HCT116 (cell line): ENCODE measurements around the gene PLXNC1. TPM values are rescaled to one million over a fixed set of nuclear protein-coding genes. Genes with fewer than 3 reads are reported as not detected.

ENCODE experiments used
- ATAC-seq: fragments of 200-7000 bp; cut with Tn5 transposase; 2 replicates; pipeline ENCODE4 v1.9.1; 2020; ENCODE audit warnings: mild to moderate bottlenecking, moderate library complexity
- BruUV-seq: library from RNA; stranded (reverse); fragments of 400-500 nt; replicated peaks from 2 replicates; lab custom pipeline; 2021; lab: Mats Ljungman, UMichigan
- CTCF ChIA-PET: fragments of 300-600 bp; sonication (Branson Sonifier 250); formaldehyde crosslinking; loops from one replicate; lab custom pipeline; 2021; ENCODE audit warnings: antibody characterized with exemption; lab: Charles Lee
- POLR2A ChIA-PET: fragments of 300-600, 350-600 bp; sonication (Branson Sonifier 250); formaldehyde crosslinking; loops from one replicate; lab custom pipeline; 2021; ENCODE audit warnings: antibody characterized with exemption; lab: Charles Lee
- RAD21 ChIA-PET, 2 experiments: fragments of 300-600 bp; sonication (Branson Sonifier 250); formaldehyde crosslinking; loops; one replicate each; lab custom pipeline; 2023; ENCODE audit warnings: low total read pairs in 2 of 2; ENCODE audit not compliant: uncharacterized antibody in 2 of 2, unreplicated experiment in 2 of 2, low non-redundant PET in 1 of 2; lab: Charles Lee
- DNase-seq: peaks from one replicate; pipeline ENCODE4 v3.0.0-alpha.2; 2010; ENCODE audit warnings: low read depth, low spot score
- H2AFZ ChIP-seq: fragments of 200-600 bp; shearing (Covaris generic), sonication (generic); 2 replicates; pipeline ENCODE4 v1.6.1; 2017; ENCODE audit warnings: low read depth, mixed run types, mixed read lengths, antibody characterized with exemption, low read length; ENCODE audit not compliant: poor library complexity, severe bottlenecking
- H3K27ac ChIP-seq: 2 replicates; pipeline ENCODE4 v1.5.1; 2012; ENCODE audit warnings: low read depth, low read length
- H3K27me3 ChIP-seq: fragments of 200-600 bp; sonication (generic); 2 replicates; pipeline ENCODE4 v1.6.1; 2016; ENCODE audit warnings: mixed run types, low read length, mixed read lengths; ENCODE audit not compliant: insufficient read depth
- H3K36me3 ChIP-seq, 2 experiments: fragments of 200-500 bp in 1 of 2; fragments of 200-600 bp in 1 of 2; sonication (Bioruptor generic) in 1 of 2; sonication (generic) in 1 of 2; 2 replicates each; pipeline versions ENCODE4 v1.5.1 to v1.6.1; 2014 to 2016; ENCODE audit warnings: low read length in 2 of 2, inconsistent platforms in 1 of 2, mixed read lengths in 1 of 2, mixed run types in 1 of 2; ENCODE audit not compliant: insufficient read depth in 2 of 2, control insufficient read depth in 1 of 2
- H3K4me1 ChIP-seq, 2 experiments: fragments of 200-600 bp in 1 of 2; sonication (generic) in 1 of 2; 2 replicates each; pipeline versions ENCODE4 v1.5.1 to v1.6.1; 2012 to 2017; ENCODE audit warnings: low read length in 2 of 2, inconsistent platforms in 1 of 2, mild to moderate bottlenecking in 1 of 2, mixed read lengths in 1 of 2, mixed run types in 1 of 2, moderate library complexity in 1 of 2; ENCODE audit not compliant: insufficient read depth in 2 of 2, control insufficient read depth in 1 of 2
- H3K4me2 ChIP-seq: fragments of 200-600 bp; sonication (generic); 2 replicates; pipeline ENCODE4 v1.6.1; 2017; ENCODE audit warnings: mixed run types, low read length, mixed read lengths
- H3K4me3 ChIP-seq, 2 experiments: fragments of 200-600 bp in 1 of 2; sonication (generic) in 1 of 2; replicated peaks in 1 of 2; 2 replicates each; pipeline ENCODE4 v1.5.1; 2011 to 2016; ENCODE audit warnings: low read length in 2 of 2, control low read depth in 1 of 2, low read depth in 1 of 2, mild to moderate bottlenecking in 1 of 2, mixed read lengths in 1 of 2, mixed run types in 1 of 2
- H3K79me2 ChIP-seq: fragments of 200-600 bp; sonication (generic); 2 replicates; pipeline ENCODE4 v1.6.1; 2017; ENCODE audit warnings: mild to moderate bottlenecking, mixed run types, low read length, moderate library complexity, mixed read lengths; ENCODE audit not compliant: insufficient read depth
- H3K9ac ChIP-seq: fragments of 200-600 bp; sonication (generic); 2 replicates; pipeline ENCODE4 v1.6.1; 2016; ENCODE audit warnings: low read length, mixed read lengths
- H3K9me2 ChIP-seq: fragments of 200-600 bp; sonication (generic), shearing (Covaris generic); 2 replicates; pipeline ENCODE4 v1.6.1; 2017; ENCODE audit warnings: mixed run types, mild to moderate bottlenecking, moderate library complexity; ENCODE audit not compliant: insufficient read depth
- H3K9me3 ChIP-seq, 2 experiments: fragments of 200-500 bp in 1 of 2; fragments of 200-600 bp in 1 of 2; sonication (Bioruptor generic) in 1 of 2; sonication (generic) in 1 of 2; 2 replicates each; pipeline ENCODE4 v1.6.1; 2014 to 2017; ENCODE audit warnings: low read length in 2 of 2, mixed read lengths in 2 of 2, inconsistent platforms in 1 of 2, low read depth in 1 of 2, mild to moderate bottlenecking in 1 of 2, mixed run types in 1 of 2, moderate library complexity in 1 of 2; ENCODE audit not compliant: control insufficient read depth in 1 of 2, insufficient read depth in 1 of 2
- H4K20me1 ChIP-seq: fragments of 200-600 bp; sonication (generic), shearing (Covaris generic); 2 replicates; pipeline ENCODE4 v1.6.1; 2017; ENCODE audit warnings: mixed run types, mild to moderate bottlenecking, moderate library complexity; ENCODE audit not compliant: insufficient read depth
- ATF3 ChIP-seq: IDR thresholded peaks from 2 replicates; pipeline ENCODE4 v1.6.1; 2012
- CBX3 ChIP-seq: IDR thresholded peaks from 2 replicates; pipeline ENCODE4 v1.6.1; 2012; ENCODE audit warnings: low read depth
- CEBPB ChIP-seq: IDR thresholded peaks from 2 replicates; pipeline ENCODE4 v1.6.1; 2012; ENCODE audit warnings: low read depth
- CTCF ChIP-seq, 3 experiments: fragments of 200-600 bp in 1 of 3; sonication (generic) in 1 of 3; IDR thresholded peaks in 2 of 3; conservative IDR thresholded peaks in 1 of 3; 2 replicates each; pipeline ENCODE4 v1.5.1; 2012 to 2017; ENCODE audit warnings: low read depth in 2 of 3, low read length in 2 of 3, antibody characterized with exemption in 1 of 3, borderline replicate concordance in 1 of 3, control low read depth in 1 of 3, mild to moderate bottlenecking in 1 of 3, mixed read lengths in 1 of 3, mixed run types in 1 of 3, moderate library complexity in 1 of 3; ENCODE audit not compliant: insufficient read depth in 1 of 3
- EGR1 ChIP-seq: IDR thresholded peaks from 2 replicates; pipeline ENCODE4 v1.6.1; 2012; ENCODE audit warnings: low read depth
- ELF1 ChIP-seq: IDR thresholded peaks from 2 replicates; pipeline ENCODE4 v1.6.1; 2012; ENCODE audit warnings: low read depth, borderline replicate concordance
- EZH2 ChIP-seq: fragments of 200-600 bp; sonication (generic); IDR thresholded peaks from 2 replicates; pipeline ENCODE4 v1.6.1; 2017; ENCODE audit warnings: antibody characterized with exemption, mixed run types
- EZH2phosphoT487 ChIP-seq: fragments of 200-600 bp; IDR thresholded peaks from 2 replicates; pipeline ENCODE4 v1.6.1; 2018; ENCODE audit warnings: antibody characterized with exemption, borderline replicate concordance
- FOSL1 ChIP-seq: IDR thresholded peaks from 2 replicates; pipeline ENCODE4 v1.6.1; 2012; ENCODE audit warnings: low read depth
- JUND ChIP-seq: IDR thresholded peaks from 2 replicates; pipeline ENCODE4 v1.6.1; 2012
- POLR2A ChIP-seq: IDR thresholded peaks from 2 replicates; pipeline ENCODE4 v1.7.0; 2011; ENCODE audit warnings: borderline replicate concordance; ENCODE audit not compliant: insufficient read depth, insufficient read length; ENCODE audit errors: extremely low read depth
- REST ChIP-seq: IDR thresholded peaks from 2 replicates; pipeline ENCODE4 v1.6.1; 2012; ENCODE audit warnings: low read depth
- SIN3A ChIP-seq: IDR thresholded peaks from 2 replicates; pipeline ENCODE4 v1.6.1; 2012; ENCODE audit warnings: low read depth
- SP1 ChIP-seq: IDR thresholded peaks from 2 replicates; pipeline ENCODE4 v1.6.1; 2012; ENCODE audit warnings: low read depth
- SRF ChIP-seq: IDR thresholded peaks from 2 replicates; pipeline ENCODE4 v1.6.1; 2012; ENCODE audit warnings: low read depth
- TCF7L2 ChIP-seq: IDR thresholded peaks from 2 replicates; pipeline ENCODE4 v1.7.0; 2011; ENCODE audit warnings: borderline replicate concordance, inconsistent platforms; ENCODE audit not compliant: insufficient read depth, insufficient read length; ENCODE audit errors: extremely low read depth
- YY1 ChIP-seq: IDR thresholded peaks from 2 replicates; pipeline ENCODE4 v1.6.1; 2011; ENCODE audit warnings: low read length, low read depth, moderate library complexity, mild to moderate bottlenecking; ENCODE audit not compliant: insufficient replicate concordance; ENCODE audit errors: extremely low read depth
- ZFX ChIP-seq: fragments of 450-650 bp; IDR thresholded peaks from 2 replicates; pipeline ENCODE4 v1.6.1; 2017
- ZNF274 ChIP-seq: fragments of 200-500 bp; sonication (Bioruptor generic); IDR thresholded peaks from 2 replicates; pipeline ENCODE4 v1.6.1; 2014; ENCODE audit warnings: mild to moderate bottlenecking, low read depth, low read length, inconsistent platforms
- intact Hi-C: fragments of 100-400 bp; cut with micrococcal nuclease; formaldehyde crosslinking; loops from 2 replicates; pipeline ENCODE4 v1.10.0; 2022
- total RNA-seq: library from RNA; stranded (reverse); gene quantifications from one replicate; pipeline ENCODE4 v1.2.1, GENCODE V29; 2021; ENCODE audit not compliant: unreplicated experiment

The PLXNC1 gene
- total RNA-seq, 1 experiment from 2014 or later, result 0.25 TPM

- POLR2A ChIA-PET, result no interaction called here
- Histone ChIP-seq H3K4me3 (peak overlapping the region in 1 of 2 experiments; percentile 57; a peak in 1 of 4 replicates), H3K27me3 (no peaks in the 10 kb centered on the region), H3K4me1 (peaks cover 11 to 21% of the 10 kb centered on the region in 2 experiments), H4K20me1 (no peaks in the 10 kb centered on the region), H3K79me2 (no peaks in the 10 kb centered on the region), H2AFZ (no peak overlapping the region), H3K9me3 (no peaks in the 10 kb centered on the region), H3K4me2 (peak overlapping the region; percentile 81), H3K9me2 (no peaks in the 10 kb centered on the region), H3K36me3 (no peaks in the 10 kb centered on the region), H3K27ac (no peak overlapping the region), H3K9ac (no peak overlapping the region)
- CTCF ChIA-PET, result interaction anchor here (1.1 kb wide), 1 partner anchor 119 kb away, joined by 3 read pairs; no protein-coding TSS in a partner anchor
- intact Hi-C loops, result no loop called here
- TF ChIP-seq ATF3, result no peak
- TF ChIP-seq EZH2phosphoT487, result no peak
- no peak for TF ChIP-seq REST
- TF ChIP-seq ELF1, result no peak
- no peak for TF ChIP-seq TCF7L2
- no peak for TF ChIP-seq CTCF (IDR thresholded peaks at IDR 0.05 in 2 of 3, conservative IDR thresholded peaks at IDR 0.05 in 1 of 3; ENCODE audit: borderline replicate concordance in 1 of 3, insufficient read depth in 1 of 3, low read depth in 2 of 3, low read length in 2 of 3)
- TF ChIP-seq EGR1, result no peak
- no peak for TF ChIP-seq ZNF274
- no peak for TF ChIP-seq EZH2
- TF ChIP-seq JUND, result no peak
- no peak for TF ChIP-seq CEBPB
- TF ChIP-seq YY1, result no peak
- TF ChIP-seq FOSL1, result no peak
- TF ChIP-seq SRF, result no peak
- no peak for TF ChIP-seq CBX3
- no peak for TF ChIP-seq SP1
- TF ChIP-seq POLR2A, result no peak
- no peak for TF ChIP-seq SIN3A
- TF ChIP-seq ZFX, result no peak
- RAD21 ChIA-PET, result no interaction called here
- ATAC-seq (no peak), DNase-seq (no peak)
- BruUV-seq, result no TSS peak
These were observed 114.8 kb downstream of the PLXNC1 start for GRCh38 chr12:94263011-94263811.
